K562 (cell line): Measurements from ENCODE around the gene INSYN2B. TPM values are rescaled to one million over a fixed set of nuclear protein-coding genes. Genes with fewer than 3 reads are reported as not detected.

Source experiments
- ATAC-seq: fragments of 200-7000 bp; cut with Tn5 transposase; 3 replicates; pipeline ENCODE4 v1.9.1; 2020; ENCODE audit warnings: moderate library complexity
- BruUV-seq: library from RNA; stranded (reverse); fragments of 400-500 nt; replicated peaks from 2 replicates; lab custom pipeline; 2021; lab: Mats Ljungman, UMichigan
- CTCF ChIA-PET: fragments of 300-600 bp; formaldehyde crosslinking; extraction: SDS; loops from one replicate; lab custom pipeline; 2021; ENCODE audit warnings: low intra/inter-chr PET ratio; lab: Yijun Ruan, JAX
- POLR2A ChIA-PET: fragments of 300-600, 350-650 bp; sonication (Branson Sonifier 250); formaldehyde crosslinking; extraction: SDS; loops from one replicate; lab custom pipeline; 2021; ENCODE audit warnings: antibody characterized with exemption, inconsistent platforms; lab: Yijun Ruan, JAX
- DNase-seq, 4 experiments: peaks; one replicate each; pipeline versions ENCODE4 v3.0.0 to v3.0.0-alpha.2; 2011 to 2018; ENCODE audit warnings: low spot score in 3 of 4, mixed read lengths in 3 of 4; ENCODE audit errors: extremely low read depth in 1 of 4
- FAIRE-seq: peaks from 2 replicates; lab custom pipeline; 2011; peaks lifted over from hg19 to GRCh38; lab: Jason Lieb, UNC
- H2AFZ ChIP-seq: 2 replicates; pipeline ENCODE4 v1.6.0; 2011; ENCODE audit warnings: low read depth, low read length, control low read depth, inconsistent platforms
- H3K27ac ChIP-seq: fragments of 200-600 bp; 3 replicates; pipeline ENCODE4 v1.8.0; 2011; ENCODE audit warnings: low read depth, mild to moderate bottlenecking, control low read depth, inconsistent platforms, low read length, moderate library complexity, mixed read lengths; ENCODE audit errors: extremely low read depth
- H3K27me3 ChIP-seq, 2 experiments: fragments of 300-600 bp in 1 of 2; 2 replicates in 1 of 2; 3 replicates in 1 of 2; pipeline versions ENCODE4 v1.6.0 to v1.8.0; 2011; ENCODE audit warnings: inconsistent platforms in 2 of 2, low read length in 2 of 2, mild to moderate bottlenecking in 1 of 2, mixed read lengths in 1 of 2, moderate library complexity in 1 of 2; ENCODE audit not compliant: control insufficient read depth in 2 of 2, insufficient read depth in 2 of 2
- H3K36me3 ChIP-seq: fragments of 300-600 bp; 3 replicates; pipeline ENCODE4 v1.8.0; 2011; ENCODE audit warnings: mild to moderate bottlenecking, low read length, inconsistent platforms; ENCODE audit not compliant: control insufficient read depth, insufficient read depth
- H3K4me1 ChIP-seq, 2 experiments: fragments of 200-600 bp in 1 of 2; replicated peaks in 1 of 2; 2 replicates in 1 of 2; 3 replicates in 1 of 2; pipeline versions ENCODE4 v1.5.1 to v1.8.0; 2011; ENCODE audit warnings: inconsistent platforms in 2 of 2, low read length in 2 of 2, mild to moderate bottlenecking in 1 of 2, mixed read lengths in 1 of 2, moderate library complexity in 1 of 2; ENCODE audit not compliant: control insufficient read depth in 2 of 2, insufficient read depth in 2 of 2
- H3K4me2 ChIP-seq: 2 replicates; pipeline ENCODE4 v1.6.1; 2011; ENCODE audit warnings: low read length, control low read depth, inconsistent platforms, mixed read lengths; ENCODE audit not compliant: insufficient read depth
- H3K4me3 ChIP-seq: fragments of 200-600 bp; sonication (generic), shearing (Covaris generic); 2 replicates; pipeline ENCODE4 v1.5.1; 2016; ENCODE audit warnings: control low read depth, inconsistent platforms
- H3K79me2 ChIP-seq: fragments of 200-600 bp; 3 replicates; pipeline ENCODE4 v1.8.0; 2011; ENCODE audit warnings: low read length, inconsistent platforms; ENCODE audit not compliant: control insufficient read depth, insufficient read depth
- H3K9ac ChIP-seq, 2 experiments: 2 replicates each; pipeline versions ENCODE4 v1.6.0 to v1.6.1; 2011; ENCODE audit warnings: low read depth in 2 of 2, low read length in 2 of 2, control low read depth in 1 of 2, inconsistent platforms in 1 of 2, mild to moderate bottlenecking in 1 of 2, mixed read lengths in 1 of 2; ENCODE audit not compliant: insufficient read depth in 1 of 2
- H3K9me1 ChIP-seq: one replicate; pipeline ENCODE4 v1.6.0; 2011; ENCODE audit warnings: inconsistent platforms, mild to moderate bottlenecking, low read length, moderate library complexity; ENCODE audit not compliant: control insufficient read depth, insufficient read depth
- H3K9me3 ChIP-seq: replicated peaks from 2 replicates; pipeline ENCODE4 v1.5.1; 2011; ENCODE audit warnings: low read depth, low read length, inconsistent platforms; ENCODE audit not compliant: control insufficient read depth, insufficient read depth
- H4K20me1 ChIP-seq: replicated peaks from 2 replicates; pipeline ENCODE4 v1.6.1; 2011; ENCODE audit warnings: low read length, inconsistent platforms, mixed read lengths; ENCODE audit not compliant: control insufficient read depth, insufficient read depth
- ATF2 ChIP-seq: sonication (generic); formaldehyde crosslinking; IDR thresholded peaks from 2 replicates; pipeline ENCODE4 v1.8.1; 2022; ENCODE audit warnings: missing genetic modification reagents
- CAMTA2 ChIP-seq: fragments of 250-450 bp; sonication (Bioruptor Pico); conservative IDR thresholded peaks from 2 replicates; pipeline ENCODE4 v1.5.1; 2022
- MECOM ChIP-seq: fragments of 250-450 bp; sonication (Bioruptor Pico); IDR thresholded peaks from 2 replicates; pipeline ENCODE4 v1.8.0; 2022; ENCODE audit warnings: inconsistent platforms
- NFE2L1 ChIP-seq: fragments of 450-650 bp; IDR thresholded peaks from 2 replicates; pipeline ENCODE4 v1.6.1; 2016; ENCODE audit warnings: missing genetic modification characterization, low read depth, mild to moderate bottlenecking, missing compliant biosample characterization, moderate library complexity, borderline replicate concordance
- POLR2A ChIP-seq: fragments of 450-650 bp; conservative IDR thresholded peaks from 2 replicates; pipeline ENCODE4 v1.6.1; 2016
- ZNF324 ChIP-seq: fragments of 250-450 bp; sonication (Bioruptor Pico); IDR thresholded peaks from 2 replicates; pipeline ENCODE4 v1.4.0; 2020; ENCODE audit warnings: mild to moderate bottlenecking
- ZNF583 ChIP-seq: fragments of 250-450 bp; sonication (Bioruptor Pico); IDR thresholded peaks from 2 replicates; pipeline ENCODE4 v1.4.0; 2020
- WGBS: fragments of 100-300 bp; shearing (Covaris generic); methylation state at CpG from one replicate; pipeline ENCODE4 v1.1.6; 2016; ENCODE audit warnings: low coverage, mixed read lengths; ENCODE audit not compliant: insufficient coverage; ENCODE audit errors: missing lambda C conversion rate; 5-methylcytosine and 5-hydroxymethylcytosine counted together
- in situ Hi-C: fragments of 300-500 bp; cut with MboI; formaldehyde crosslinking; loops from 4 replicates; pipeline ENCODE4 v1.15.0; 2018; ENCODE audit warnings: inconsistent platforms, mixed read lengths
- intact Hi-C: fragments of 100-400 bp; cut with micrococcal nuclease; formaldehyde crosslinking; loops from 2 replicates; pipeline ENCODE4 v1.14.2; 2022
- polyA plus RNA-seq, 8 experiments: library from polyadenylated mRNA; depleted of rRNA in 4 of 8; stranded (reverse) in 5 of 8; unstranded in 3 of 8; fragments of >200 nt; fragmentation: Nextera tagmentation in 2 of 8; fragmentation: Illumina TruSeq in 1 of 8; extraction: Ambion mirVana in 2 of 8; extraction: Trizol in 1 of 8; gene quantifications; 2 replicates each; pipeline versions ENCODE4 v1.2.1 to v1.2.3, GENCODE V29; 2011 to 2014; ENCODE audit warnings: inconsistent platforms in 1 of 8, missing spikeins in 1 of 8
- total RNA-seq, 7 experiments: library from RNA; depleted of rRNA in 6 of 7; stranded (reverse); fragments of >200 nt in 6 of 7; fragmentation: Illumina TruSeq in 2 of 7; extraction: Trizol in 2 of 7; gene quantifications; 2 replicates each; pipeline versions ENCODE4 v1.2.1 to v1.2.3, GENCODE V29; 2011 to 2021; ENCODE audit warnings: low replicate concordance in 1 of 7

INSYN2B gene
- total and polyA plus RNA-seq, 9 of the 15 experiments (the other 6 are each of a cell fraction or from before 2014, with no cell fraction given), result not detected

- TF ChIP-seq ATF2 (CRISPR knock-in tag), result no peak
- TF ChIP-seq ZNF324 (CRISPR knock-in tag), result no peak
- TF ChIP-seq POLR2A, result no peak
- TF ChIP-seq CAMTA2 (CRISPR knock-in tag), result no peak
- TF ChIP-seq MECOM (CRISPR knock-in tag), result no peak
- no peak for TF ChIP-seq NFE2L1
- TF ChIP-seq ZNF583 (CRISPR knock-in tag), result no peak
- H3K36me3 ChIP-seq, result no peaks in the 10 kb centered on the region
- no peaks in the 10 kb centered on the region for H3K9me1 ChIP-seq
- no peaks in the 10 kb centered on the region for H4K20me1 ChIP-seq
- no peak overlapping the region for H3K4me2 ChIP-seq
- 38% methylated on average over 2 of the region's 2 CpGs for WGBS
- H2AFZ ChIP-seq, result no peak overlapping the region
- CTCF ChIA-PET, result no interaction called here
- H3K4me3 ChIP-seq, result no peak overlapping the region
- FAIRE-seq (no peak), ATAC-seq (no peak), DNase-seq (no peak)
- H3K9me3 ChIP-seq, result no peaks in the 10 kb centered on the region
- H3K79me2 ChIP-seq, result no peaks in the 10 kb centered on the region
- H3K27ac ChIP-seq, result no peak overlapping the region
- in situ Hi-C loops (no loop called here), intact Hi-C loops (no loop called here)
- POLR2A ChIA-PET, result no interaction called here
- H3K9ac ChIP-seq, result no peak overlapping the region
- no peaks in the 10 kb centered on the region for H3K27me3 ChIP-seq
- no TSS peak for BruUV-seq
- no peaks in the 10 kb centered on the region; a peak in 1 of 5 replicates for H3K4me1 ChIP-seq
Observed at GRCh38 chr5:169950333-169950732, 30.0 kb downstream of the INSYN2B start.
